Mesothelial cell of epicardium (in vitro differentiated cells): ENCODE results near the gene KCNC1. TPM values are rescaled to one million over a fixed set of nuclear protein-coding genes. Genes with fewer than 3 reads are reported as not detected.

Experiments
- DNase-seq, 2 experiments: peaks; one replicate each; pipeline ENCODE4 v3.0.0; 2021; ENCODE audit warnings: low spot score in 2 of 2; ENCODE audit not compliant: unreplicated experiment in 2 of 2
- H3K27ac Mint-ChIP-seq: 2 replicates; pipeline ENCODE4 v1.8.0; 2021; ENCODE audit warnings: mixed read lengths
- H3K27me3 Mint-ChIP-seq: 2 replicates; pipeline ENCODE4 v1.8.0; 2021; ENCODE audit warnings: low read depth, mixed read lengths
- H3K36me3 Mint-ChIP-seq: 2 replicates; pipeline ENCODE4 v1.8.0; 2021; ENCODE audit warnings: mixed read lengths
- H3K4me1 Mint-ChIP-seq: 2 replicates; pipeline ENCODE4 v1.8.0; 2021; ENCODE audit warnings: mixed read lengths
- H3K4me3 Mint-ChIP-seq: 2 replicates; pipeline ENCODE4 v1.8.0; 2021; ENCODE audit warnings: mild to moderate bottlenecking, moderate library complexity, mixed read lengths
- H3K9me3 Mint-ChIP-seq: 2 replicates; pipeline ENCODE4 v1.8.0; 2021; ENCODE audit warnings: mixed read lengths
- CTCF ChIP-seq: fragments of 200-600 bp; sonication (generic); IDR thresholded peaks from one replicate; pipeline ENCODE4 v1.5.0; 2021; ENCODE audit warnings: antibody characterized with exemption; ENCODE audit not compliant: unreplicated experiment
- total RNA-seq: library from RNA; stranded (reverse); gene quantifications from 3 replicates; pipeline ENCODE4 v1.2.1, GENCODE V29; 2021

The KCNC1 gene
- total RNA-seq, 1 donor from 2014 or later: 0.20 TPM

- H3K36me3 Mint-ChIP-seq: no peaks in the 10 kb centered on the region
- H3K4me3 Mint-ChIP-seq: no peak overlapping the region
Observed at GRCh38 chr11:17718015-17718414, 16.6 kb upstream of the KCNC1 start.

GRCh38 chr11:17718510-17718962 is 16.0 kb upstream of the KCNC1 start:
- no peaks in the 10 kb centered on the region for H3K9me3 Mint-ChIP-seq
- DNase-seq: peak in 1 of 2 experiments; percentile 31
- H3K4me1 Mint-ChIP-seq: peaks cover 2% of the 10 kb centered on the region
- H3K27me3 Mint-ChIP-seq: peaks cover 43% of the 10 kb centered on the region
- TF ChIP-seq CTCF: no peak
- H3K36me3 Mint-ChIP-seq: no peaks in the 10 kb centered on the region
- H3K27ac Mint-ChIP-seq: no peak overlapping the region
- H3K4me3 Mint-ChIP-seq: no peak overlapping the region

More at GRCh38 chr11:17718015-17718414, 16.6 kb upstream of the KCNC1 start:
- no peak for DNase-seq
- H3K9me3 Mint-ChIP-seq: no peaks in the 10 kb centered on the region
- H3K27ac Mint-ChIP-seq: no peak overlapping the region
- H3K27me3 Mint-ChIP-seq: peaks cover 37% of the 10 kb centered on the region
- peaks cover 2% of the 10 kb centered on the region for H3K4me1 Mint-ChIP-seq
- TF ChIP-seq CTCF: no peak

- peaks cover 2% of the 10 kb centered on the region for H3K4me1 Mint-ChIP-seq
- H3K27me3 Mint-ChIP-seq: peaks cover 50% of the 10 kb centered on the region
- H3K27ac Mint-ChIP-seq: no peak within 1 kb of the TSS
- H3K36me3 Mint-ChIP-seq: no peaks in the 10 kb centered on the region
- no peak for TF ChIP-seq CTCF
- H3K9me3 Mint-ChIP-seq: no peaks in the 10 kb centered on the region
- no peak within 1 kb of the TSS for H3K4me3 Mint-ChIP-seq
- DNase-seq: peak in 1 of 2 experiments; percentile 34
Observed at GRCh38 chr11:17719028-17719937, 15.3 kb upstream of the KCNC1 start, which contains the start of gene MYOD1. Gene MYOD1, plus strand, starts transcription at chr11:17719571. Its CDS starts 212 bp downstream, at chr11:17719783.

GRCh38 chr11:17719938-17720795 is 14.4 kb upstream of the KCNC1 start:
- peak in 1 of 2 experiments; percentile 41 for DNase-seq
- peaks cover 2% of the 10 kb centered on the region for H3K4me1 Mint-ChIP-seq
- no peak overlapping the region for H3K27ac Mint-ChIP-seq
- H3K36me3 Mint-ChIP-seq: no peaks in the 10 kb centered on the region
- peaks cover 59% of the 10 kb centered on the region for H3K27me3 Mint-ChIP-seq
- no peak overlapping the region for H3K4me3 Mint-ChIP-seq
- no peak for TF ChIP-seq CTCF
- H3K9me3 Mint-ChIP-seq: no peaks in the 10 kb centered on the region

GRCh38 chr11:17720796-17721171 is 13.8 kb upstream of the KCNC1 start:
- Mint-ChIP-seq H3K36me3 (no peaks in the 10 kb centered on the region), H3K9me3 (no peaks in the 10 kb centered on the region)

More at GRCh38 chr11:17720796-17721171, 13.8 kb upstream of the KCNC1 start:
- DNase-seq: peak in 1 of 2 experiments; percentile 39
- no peak overlapping the region for H3K27ac Mint-ChIP-seq
- H3K4me3 Mint-ChIP-seq: no peak overlapping the region
- peaks cover 64% of the 10 kb centered on the region for H3K27me3 Mint-ChIP-seq
- TF ChIP-seq CTCF: no peak
- H3K4me1 Mint-ChIP-seq: peaks cover 2% of the 10 kb centered on the region
